Gastrocnemius medialis (tissue), 4 donors: ENCODE results near the gene SKAP2.

Experiments used
- CTCF ChIP-seq, 5 experiments: fragments of 450-650 bp in 3 of 5; fragments of 200-600 bp in 2 of 5; sonication (generic) in 2 of 5; IDR thresholded peaks in 4 of 5; conservative IDR thresholded peaks in 1 of 5; 1 replicate in 4 of 5; 2 replicates in 1 of 5; pipeline ENCODE4 v1.5.1; 2016 to 2019; ENCODE audit warnings: antibody characterized with exemption in 5 of 5, mild to moderate bottlenecking in 3 of 5, moderate library complexity in 3 of 5
- POLR2A ChIP-seq, 2 donors: fragments of 450-650 bp; IDR thresholded peaks; one replicate each; pipeline ENCODE4 v1.6.1; 2017; ENCODE audit warnings: antibody characterized with exemption in 2 of 2, mild to moderate bottlenecking in 2 of 2, moderate library complexity in 2 of 2

DNA sequence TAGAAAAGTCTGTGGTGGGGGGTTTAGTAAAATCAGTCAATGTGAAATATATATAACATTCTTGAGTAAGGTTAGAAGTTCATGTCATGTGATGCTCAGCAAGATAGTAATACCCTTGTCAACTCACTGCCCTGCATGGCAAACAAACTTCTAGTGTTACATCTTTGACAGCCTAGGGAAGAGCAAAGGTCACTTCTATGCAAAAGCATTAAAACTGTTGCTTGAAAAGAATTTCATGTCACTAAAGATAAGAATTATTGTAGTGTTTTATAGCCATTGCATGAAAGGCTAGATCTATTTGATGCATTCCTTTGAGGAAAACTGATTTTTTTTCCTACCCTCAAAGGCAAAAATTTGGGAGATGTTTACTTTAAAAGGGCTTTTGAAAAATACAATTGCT, 176.0 kb downstream of the SKAP2 start:
- TF ChIP-seq CTCF (IDR thresholded peaks at IDR 0.05 in 4 of 5, conservative IDR thresholded peaks at IDR 0.05 in 1 of 5) (no peak), POLR2A (IDR thresholded peaks at IDR 0.05) (no peak)
